ENCODE data around the gene USP32.
A peak's percentile ranks its signal among the peaks of the same experiment; 100 is the strongest.

USP32 gene

DNA sequence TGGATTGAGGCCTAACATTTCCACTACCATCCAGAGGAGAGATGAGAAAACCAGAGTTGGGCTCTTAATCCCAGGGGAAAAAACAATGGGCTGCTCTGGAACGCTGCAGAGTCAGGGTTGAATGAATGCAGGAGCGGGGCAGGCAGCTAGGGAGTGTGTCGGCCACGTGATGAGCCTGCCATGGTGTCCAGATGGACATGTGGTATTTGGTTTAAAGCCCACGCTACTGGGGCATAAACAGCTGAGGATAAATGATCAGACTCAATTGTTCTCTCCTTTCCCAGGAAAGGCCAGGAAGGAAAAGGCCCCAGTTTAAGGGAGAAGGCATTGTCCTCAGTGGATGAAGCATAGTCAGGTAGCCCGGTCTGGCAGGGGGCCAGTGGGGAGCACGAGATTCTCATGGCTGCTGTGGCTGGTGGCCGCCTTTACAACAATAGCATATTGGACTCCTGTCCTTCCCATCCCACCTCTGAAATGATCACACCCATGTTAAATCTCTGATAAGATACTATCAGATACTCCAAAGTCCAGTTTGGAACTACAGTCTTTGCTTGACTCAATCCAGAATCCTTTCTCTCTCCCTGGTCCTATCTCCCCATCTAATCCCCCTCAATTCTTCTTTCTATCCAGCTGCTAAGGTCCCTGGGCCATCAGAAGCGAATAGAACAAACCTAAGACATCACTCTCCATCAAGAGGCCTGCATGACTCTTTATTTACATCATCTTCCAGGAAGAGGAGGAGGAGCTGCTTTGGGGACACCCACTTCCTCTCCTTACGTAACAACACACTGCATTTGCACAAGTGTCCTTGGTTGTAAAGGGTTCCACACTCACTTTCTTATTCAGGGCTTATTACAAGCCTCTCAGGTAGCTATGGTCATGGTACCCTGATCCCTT lies 221.8 kb downstream of the USP32 start:
- peak; percentile 34 for DNase-seq

DNA sequence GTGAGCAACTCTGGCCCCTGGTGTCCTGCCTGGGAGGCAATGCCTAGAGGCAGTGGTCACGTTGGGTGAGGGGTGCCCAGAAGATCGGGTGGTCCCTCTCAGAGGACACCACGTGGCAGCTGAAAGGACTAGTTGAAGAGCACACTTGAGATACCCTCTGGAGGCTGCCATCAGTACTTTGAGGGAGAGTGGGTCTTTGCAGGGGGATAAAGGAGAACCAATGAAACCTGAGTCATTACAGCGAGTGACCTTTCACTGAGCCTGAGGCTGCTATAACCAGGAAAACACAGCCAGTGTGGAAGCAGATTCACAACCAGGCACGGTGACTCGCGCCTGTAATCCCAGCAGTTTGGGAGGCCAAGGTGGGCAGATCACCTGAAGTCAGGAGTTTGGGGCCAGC lies 223.3 kb downstream of the USP32 start:
- no peak for DNase-seq

DNA sequence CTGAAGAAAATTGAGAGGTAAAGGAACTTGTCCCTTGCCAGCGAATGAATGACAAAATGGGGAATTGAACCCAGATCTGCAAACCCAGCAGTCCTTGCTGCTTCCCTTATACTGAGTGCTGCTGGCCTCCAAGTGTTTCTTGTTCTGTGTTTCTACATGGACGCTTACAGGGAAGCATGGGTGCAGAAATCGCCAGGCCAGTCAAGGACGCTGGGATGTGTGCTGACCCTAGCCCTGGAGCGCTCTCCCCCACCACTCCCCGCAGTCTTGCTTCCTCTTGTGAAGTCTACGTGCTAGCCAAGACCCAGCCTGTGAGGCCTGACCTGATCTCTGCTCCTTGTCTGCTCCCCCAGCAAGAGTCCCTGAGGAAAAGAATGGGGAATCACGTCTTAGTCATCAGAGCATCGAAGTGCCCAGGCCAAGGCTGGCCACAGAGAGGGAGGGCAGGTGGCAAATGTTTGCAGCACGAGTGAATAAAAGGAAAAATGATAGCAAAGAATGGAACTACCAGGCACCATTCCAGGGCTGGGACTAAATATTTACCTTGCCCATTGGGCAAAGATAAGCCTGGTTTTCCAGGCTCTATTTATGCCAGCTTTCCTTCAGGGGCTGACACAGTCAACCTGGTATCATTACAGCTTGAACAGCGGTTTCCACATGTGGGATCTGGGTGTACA lies 224.7 kb downstream of the USP32 start:
- no peak for DNase-seq

DNA sequence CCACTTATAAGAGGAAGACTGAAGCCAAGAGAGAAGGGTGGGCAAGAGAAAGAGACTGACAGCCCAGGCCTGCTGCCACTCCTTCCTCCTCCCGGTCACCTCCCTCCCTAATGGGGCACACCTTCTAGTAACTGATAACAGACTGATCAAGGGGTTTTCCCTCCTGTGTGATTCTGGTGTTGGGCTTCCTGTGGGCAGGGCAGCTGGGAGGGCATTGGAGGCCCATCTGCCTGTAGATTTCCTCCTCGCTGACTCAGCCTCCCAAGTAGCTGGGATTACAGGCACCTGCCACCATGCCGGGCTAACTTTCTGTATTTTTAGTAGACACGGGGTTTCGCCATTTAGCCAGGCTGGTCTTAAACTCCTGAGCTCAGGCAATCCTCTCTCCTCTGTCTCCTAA lies 226.0 kb downstream of the USP32 start:
- peak; percentile 14 for DNase-seq

DNA sequence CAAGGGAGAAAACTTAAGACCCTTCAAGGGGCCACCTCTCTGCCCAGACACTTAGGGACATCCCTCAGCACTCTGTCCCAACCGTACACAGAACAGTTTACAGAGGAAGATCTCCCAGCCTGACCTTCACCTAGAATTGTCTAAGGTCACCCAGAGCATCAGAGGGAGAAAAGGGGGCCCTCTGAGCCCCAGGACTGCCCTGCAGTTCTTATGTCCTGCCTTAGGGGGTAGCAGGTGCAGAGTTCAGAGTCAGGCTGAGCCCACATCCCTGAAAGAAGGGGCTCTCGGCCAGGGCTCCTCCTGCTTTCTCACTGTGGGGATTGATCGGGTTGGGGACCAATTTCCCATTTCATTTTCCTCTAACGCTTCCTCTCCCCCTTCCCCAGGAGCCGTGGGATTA lies 226.7 kb downstream of the USP32 start:
- no peak for DNase-seq

DNA sequence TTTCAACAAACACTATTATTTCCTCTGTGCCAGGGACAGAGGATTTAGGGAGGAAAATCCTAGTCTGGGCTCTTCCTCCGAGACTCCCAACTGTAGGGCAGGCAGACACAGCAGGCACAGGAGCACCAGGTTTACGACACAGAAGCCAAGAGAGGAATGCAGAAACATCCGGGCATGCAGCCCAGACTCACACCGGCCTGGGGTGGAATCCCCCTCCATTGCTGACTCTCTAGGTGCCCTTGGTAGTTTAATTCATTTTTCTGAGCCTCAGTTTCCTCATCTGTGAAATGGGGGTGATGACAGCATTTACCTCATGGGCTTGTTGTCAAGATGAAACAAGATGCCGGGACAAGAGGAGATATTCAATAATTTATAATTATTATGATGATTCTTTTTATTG lies 227.2 kb downstream of the USP32 start:
- DNase-seq: no peak

DNA sequence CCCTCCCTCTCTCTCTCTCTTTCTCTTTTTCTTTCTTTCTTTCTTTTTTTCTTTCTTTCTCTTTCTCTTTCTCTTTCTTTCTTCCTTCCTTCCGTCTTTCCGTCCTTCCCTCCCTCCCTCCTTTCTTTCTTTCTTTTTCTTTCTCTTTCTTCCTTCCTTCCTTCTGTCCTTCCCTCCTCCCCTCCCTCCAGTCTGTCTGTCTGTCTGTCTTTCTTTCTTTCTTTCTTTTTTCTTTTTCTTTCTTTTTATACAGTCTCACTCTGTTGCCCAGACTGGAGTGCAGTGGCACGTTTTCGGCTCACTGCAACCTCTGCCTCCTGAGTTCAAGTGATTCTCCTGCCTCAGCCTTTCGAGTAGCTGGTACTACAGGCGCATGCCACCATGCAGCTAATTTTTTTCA lies 227.8 kb downstream of the USP32 start:
- DNase-seq: no peak

DNA sequence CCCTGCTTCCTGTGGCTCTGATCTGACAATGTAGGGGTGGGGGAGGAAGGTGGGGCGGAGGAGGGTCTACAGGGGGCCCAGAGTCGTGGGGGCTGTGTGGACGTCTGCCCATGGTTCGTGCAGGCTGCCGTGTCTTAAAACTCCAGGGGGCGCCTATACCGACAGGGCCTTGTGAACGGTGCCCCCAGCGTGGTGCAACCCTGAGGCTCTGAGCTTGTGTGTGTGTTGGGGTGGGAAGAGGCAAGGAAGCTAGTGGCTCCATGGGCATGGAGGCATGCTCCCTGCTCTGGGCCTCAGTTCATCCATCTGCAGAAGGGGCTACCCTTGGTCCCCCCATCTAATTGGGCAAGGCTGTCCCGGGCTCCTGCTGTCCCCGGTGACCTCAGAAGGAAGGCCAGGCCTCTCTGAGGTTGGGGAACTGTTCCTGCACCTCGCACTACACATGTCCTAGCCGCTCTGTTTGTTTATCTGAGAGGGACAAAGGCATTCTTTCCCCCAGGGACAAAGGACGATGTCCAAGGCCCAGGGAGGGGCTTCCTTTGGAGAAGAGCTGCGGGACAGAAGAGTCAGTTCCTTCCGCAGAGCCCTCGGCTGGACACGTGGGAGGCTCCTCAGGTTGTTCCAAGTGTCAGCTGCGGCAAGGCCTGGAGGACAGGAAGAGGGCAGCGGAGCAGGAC lies 228.7 kb downstream of the USP32 start:
- DNase-seq: no peak

DNA sequence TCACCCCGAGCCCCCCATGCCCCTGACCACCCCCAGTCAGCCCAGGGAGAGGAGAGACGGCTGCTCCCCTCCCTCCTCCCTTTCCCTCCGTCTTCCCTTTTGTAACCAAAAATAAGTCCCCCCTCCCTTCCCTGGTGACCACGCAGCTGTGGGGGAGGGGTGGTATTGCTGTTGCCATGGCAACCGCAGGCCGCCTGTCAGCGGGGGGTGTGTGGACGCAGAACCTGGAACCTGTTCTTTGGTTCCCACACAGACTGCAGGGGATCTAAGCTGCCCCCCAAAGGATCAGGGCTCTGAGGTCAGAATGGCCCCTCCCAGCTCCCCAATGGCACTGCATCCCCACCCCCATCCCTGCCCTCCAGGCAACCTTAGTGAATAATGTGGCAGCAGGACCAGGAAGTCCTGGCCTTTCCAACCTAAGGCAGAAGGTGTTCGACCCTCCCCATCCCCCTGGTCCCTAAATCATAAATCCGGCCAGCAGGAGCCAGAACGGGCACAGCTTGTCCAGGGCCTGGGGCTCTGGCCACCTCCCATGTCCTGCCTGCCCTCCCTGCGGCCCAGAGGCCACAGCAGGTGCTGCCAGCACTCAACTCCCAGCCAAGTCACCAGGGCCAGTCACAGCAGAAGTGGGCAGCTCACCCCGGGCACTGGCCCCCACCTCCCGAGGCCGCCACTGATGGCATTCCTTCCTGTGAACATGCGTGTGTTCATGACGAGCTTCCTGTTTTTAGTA lies 230.2 kb downstream of the USP32 start:
- DNase-seq: no peak

DNA sequence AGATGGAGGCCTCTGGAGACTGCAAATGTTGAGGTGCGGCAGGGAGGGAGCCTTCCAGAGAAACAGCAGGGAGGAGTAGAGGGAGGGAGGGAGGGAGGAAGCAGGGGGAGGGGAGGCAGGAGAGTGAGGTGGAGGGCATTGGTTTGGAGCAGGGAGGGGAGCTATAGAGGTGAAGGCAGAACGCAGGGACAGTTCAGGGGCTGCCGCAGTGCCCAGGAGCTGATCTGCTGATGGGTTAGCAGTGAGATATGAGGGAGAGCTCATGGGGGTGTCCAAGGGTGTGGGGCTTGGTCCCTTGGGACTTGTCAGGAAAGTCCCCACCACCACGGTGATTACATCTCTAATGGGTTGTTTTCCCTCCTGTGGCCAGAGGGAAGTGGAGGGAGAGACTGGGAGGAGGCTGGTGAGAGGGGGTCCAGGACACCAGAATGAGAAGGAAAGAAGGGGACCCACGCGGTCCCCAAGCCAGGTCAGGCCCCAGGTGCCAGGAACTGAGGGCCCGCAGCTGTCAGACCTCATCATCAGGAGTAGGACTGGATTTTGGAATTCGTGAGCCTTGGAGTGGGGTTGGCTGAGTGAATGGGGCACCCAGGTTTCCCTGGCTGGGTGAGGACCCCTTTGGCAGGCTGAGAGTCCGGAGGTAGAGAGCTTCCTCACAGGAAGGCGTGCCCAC lies 231.0 kb downstream of the USP32 start:
- DNase-seq: no peak

DNA sequence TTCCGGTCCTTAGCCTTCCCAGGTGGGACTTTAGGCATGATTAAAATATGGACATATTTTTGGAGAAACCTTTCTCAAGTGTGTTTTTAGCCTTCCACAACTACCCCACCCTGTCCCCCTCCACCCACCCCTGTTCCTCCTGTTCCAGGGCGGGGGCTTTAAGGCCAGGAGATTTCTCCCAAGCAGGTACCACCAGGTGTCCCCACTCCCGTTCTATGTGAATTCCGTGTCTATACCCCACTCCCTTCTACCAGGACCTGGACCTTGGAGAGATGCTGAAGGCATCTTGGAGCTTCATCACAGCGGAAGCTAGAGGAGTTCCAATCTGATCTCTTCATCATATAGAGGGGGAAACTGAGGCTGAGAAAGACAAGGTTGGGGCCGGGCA lies 232.5 kb downstream of the USP32 start:
- DNase-seq: no peak

DNA sequence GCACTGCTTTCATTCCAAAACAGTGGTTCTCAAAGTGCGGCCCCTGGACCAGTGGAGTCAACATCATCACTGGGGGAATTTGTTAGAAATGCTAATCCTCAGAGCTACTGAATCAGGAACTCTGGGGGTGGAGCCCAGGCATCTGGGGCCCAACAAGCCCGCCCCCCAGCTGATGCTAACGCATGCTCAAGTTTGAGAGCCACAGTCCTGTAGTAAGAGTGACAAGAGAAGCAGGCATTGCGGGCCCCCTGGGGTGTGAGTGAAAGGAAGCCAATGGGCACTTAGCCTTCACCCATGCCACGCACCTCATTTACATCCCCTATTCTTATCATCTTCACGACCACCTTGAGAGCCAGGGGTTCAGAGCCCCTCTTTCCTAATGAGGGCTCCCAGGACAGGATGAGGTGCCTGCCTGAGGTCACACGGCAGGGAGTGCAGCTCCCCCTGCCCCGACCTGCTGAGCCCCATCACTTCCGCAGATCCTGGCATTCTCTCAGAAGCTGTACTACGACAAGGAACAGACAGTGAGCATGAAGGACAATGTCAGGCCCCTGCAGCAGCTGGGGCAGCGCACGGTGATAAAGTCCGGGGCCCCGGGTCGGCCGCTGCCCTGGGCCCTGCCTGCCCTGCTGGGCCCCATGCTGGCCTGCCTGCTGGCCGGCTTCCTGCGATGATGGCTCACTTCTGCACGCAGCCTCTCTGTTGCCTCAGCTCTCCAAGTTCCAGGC lies 233.0 kb downstream of the USP32 start:
- no peak for DNase-seq

DNA sequence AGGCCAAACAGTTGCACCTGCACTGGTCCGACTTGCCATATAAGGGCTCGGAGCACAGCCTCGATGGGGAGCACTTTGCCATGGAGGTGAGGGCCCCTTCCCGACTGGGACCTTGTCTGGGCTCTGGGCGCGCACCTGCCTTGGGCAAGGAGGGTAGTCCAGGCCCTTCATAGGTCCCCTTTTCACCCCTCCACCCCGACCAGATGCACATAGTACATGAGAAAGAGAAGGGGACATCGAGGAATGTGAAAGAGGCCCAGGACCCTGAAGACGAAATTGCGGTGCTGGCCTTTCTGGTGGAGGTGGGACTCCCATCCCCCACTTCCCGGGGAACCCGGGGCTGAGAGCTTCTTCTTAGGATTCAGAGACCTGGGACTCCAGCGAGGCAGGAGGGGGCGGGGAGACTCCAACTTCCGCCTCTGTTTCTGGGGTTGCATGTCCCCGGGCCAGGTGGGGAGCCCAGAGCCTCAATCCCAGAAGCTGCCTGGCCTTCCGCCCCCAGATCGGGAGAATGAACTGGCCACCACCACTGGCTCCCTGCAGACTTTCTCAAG lies 234.4 kb downstream of the USP32 start:
- no peak for DNase-seq

DNA sequence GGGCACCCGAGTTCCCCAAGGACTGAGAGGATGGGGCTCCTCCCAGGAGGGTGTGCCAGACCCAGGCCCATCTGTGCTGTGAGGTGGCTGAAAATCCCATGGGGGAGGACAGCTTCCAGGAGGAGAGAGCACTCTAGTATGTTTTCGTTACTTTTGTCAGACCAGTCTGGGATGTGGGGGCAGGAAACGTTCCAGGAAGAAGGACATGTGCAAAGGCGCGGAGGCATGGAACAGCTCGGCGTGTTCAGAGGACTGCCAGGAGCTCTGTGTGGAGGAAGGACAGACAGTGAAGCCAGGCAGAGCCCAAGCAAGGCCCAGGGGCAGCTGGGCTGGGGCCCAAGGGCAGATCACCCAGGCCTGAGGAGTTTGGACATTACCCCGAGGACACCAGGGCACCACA lies 235.2 kb downstream of the USP32 start:
- no peak for DNase-seq

DNA sequence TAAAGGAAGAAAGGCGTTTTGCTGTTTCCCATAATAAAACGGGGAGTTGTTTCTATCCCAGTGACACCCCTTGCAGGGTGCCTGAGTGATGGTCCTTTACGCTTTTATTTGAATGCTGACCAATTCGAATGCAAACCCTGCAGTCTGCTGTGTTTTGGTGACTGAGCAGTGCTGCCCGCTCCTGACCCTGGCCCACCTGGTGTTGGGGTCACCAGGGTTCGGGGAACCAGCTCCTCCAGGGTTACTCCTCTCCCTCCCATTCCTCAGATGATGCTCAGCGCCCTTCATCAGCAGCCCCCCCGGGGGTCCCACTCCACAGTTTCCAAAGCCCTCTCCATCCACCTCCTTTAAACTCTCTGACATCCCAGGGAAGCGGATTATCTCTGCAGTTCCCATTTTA lies 236.1 kb downstream of the USP32 start:
- no peak for DNase-seq

DNA sequence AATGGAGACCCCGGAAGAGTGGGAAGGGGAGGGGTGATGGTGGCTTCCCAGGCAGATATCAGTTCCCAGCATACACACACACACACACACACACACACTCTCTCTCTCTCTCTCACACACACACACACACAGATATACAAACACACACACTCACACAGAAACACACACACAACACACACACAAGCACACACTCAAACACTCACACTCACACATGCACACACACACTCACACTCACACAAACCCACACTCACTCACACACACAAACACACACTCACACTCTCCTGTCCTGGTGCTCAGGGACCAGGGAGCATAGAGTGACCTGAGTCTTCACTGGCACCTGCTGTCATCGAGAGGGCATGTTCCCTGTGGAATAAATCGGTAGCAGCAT lies 236.5 kb downstream of the USP32 start:
- DNase-seq: no peak

DNA sequence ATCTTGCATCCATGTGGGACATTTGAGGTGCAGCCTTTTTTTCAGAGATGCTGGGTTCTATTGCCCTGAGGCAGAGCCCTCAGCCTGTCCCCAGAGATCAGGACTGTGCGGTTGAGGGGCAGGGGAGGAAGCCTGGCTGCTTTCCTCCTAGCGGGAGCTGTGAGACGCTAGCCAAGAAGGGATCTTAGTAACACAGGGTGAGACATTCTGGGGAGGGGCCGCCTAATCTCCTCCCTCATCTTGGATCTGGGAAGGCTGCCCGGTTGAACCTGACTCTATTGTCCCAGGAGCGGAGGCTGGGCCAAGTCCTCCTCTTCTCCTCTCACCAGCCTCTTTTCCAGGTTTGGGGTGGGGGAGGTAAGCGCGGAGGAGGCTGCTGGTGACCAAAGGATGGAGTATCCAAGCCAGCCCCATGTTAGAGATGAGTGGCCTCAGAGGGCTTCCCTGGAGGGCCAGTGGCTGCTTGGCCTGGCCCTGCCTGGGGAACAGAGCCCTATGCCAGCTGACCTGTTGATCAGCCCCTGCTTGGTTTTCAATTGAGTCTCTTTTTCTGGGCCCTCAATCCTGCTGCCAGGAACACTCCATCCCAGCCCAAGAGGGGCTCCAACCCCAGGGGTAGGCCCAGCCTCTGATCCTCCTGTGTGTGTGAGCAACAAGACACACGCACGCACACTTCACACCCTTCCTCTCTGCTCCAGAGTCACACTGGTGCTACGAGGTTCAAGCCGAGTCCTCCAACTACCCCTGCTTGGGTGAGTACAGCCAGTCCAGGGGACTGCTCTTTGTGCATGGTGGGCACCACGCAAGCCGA lies 237.1 kb downstream of the USP32 start:
- no peak for DNase-seq

DNA sequence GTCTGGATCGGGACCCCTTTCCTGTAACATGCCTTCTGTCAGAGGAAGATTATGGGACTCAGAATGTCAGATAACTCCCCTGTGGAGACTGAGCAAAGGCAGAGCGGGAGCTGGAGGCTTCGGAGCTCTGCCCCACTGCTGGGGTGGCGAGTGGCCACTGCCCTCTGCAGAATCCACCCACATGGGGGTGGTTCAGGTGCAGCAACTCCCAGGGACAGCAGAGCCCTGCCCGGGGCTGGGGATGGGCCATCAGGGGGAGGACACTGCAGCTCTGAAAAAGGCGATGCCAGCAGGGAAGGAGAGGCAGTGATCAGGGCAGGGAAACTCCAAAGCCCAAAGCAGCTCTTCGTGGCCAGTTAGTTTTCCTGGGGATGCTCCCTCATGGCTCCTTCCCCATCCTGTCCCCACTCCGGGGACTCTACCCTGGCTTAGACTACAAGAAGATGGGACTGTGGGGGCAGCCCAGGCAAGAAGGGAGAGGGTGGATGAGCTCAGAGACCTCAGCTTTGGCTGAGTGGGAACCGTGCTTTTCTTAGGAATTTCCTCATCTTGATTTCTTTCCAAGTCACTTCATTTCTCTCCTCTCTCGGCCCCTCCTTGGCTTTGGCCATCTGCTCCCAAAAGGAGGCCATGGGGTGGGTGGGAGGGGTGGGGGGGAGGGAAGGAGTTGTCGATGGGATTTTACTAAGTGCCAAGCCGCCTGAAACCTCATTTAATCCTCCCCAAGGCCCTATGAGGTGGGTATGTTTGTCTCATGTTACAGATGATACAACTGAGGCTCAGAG lies 238.1 kb downstream of the USP32 start:
- no peak for DNase-seq

DNA sequence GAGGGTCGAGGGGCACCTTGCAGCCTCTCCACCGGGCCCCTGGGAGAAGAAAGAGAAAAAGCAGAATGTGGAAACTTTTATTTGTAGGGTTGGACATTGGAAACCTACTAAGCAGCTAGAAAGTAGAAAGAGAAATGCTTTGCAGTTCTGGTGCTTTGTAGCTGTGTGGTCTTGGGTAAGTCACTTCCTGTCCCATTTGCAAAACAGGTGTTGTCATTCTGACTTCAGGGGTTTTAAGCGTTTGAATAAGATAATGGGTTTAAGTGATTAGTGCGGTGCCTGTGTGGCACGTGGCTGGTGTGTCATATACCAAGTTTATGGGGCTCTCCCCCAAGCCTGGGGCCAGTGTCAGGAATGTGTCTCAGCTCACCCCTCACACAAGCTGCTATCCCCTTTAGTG lies 240.6 kb downstream of the USP32 start:
- DNase-seq: peak; percentile 26

Measured in CD4-positive, alpha-beta T cell treated with Interleukin-17A for 1 hour (primary cell).